Astrocyte (in vitro differentiated cells and primary cell): ENCODE measurements around the gene CHST11.

Source experiments
- EZH2 ChIP-seq: IDR thresholded peaks from 2 replicates; pipeline ENCODE4 v1.6.1; 2012; ENCODE audit warnings: mild to moderate bottlenecking, low read length, inconsistent platforms; ENCODE audit not compliant: insufficient read depth
- TF ChIP-seq, protein P1 (sequence below): IDR thresholded peaks from 2 replicates; pipeline ENCODE4 v1.5.1; 2011; ENCODE audit warnings: low read depth, mild to moderate bottlenecking, inconsistent platforms, low read length, moderate library complexity; ENCODE audit not compliant: insufficient read depth

DNA sequence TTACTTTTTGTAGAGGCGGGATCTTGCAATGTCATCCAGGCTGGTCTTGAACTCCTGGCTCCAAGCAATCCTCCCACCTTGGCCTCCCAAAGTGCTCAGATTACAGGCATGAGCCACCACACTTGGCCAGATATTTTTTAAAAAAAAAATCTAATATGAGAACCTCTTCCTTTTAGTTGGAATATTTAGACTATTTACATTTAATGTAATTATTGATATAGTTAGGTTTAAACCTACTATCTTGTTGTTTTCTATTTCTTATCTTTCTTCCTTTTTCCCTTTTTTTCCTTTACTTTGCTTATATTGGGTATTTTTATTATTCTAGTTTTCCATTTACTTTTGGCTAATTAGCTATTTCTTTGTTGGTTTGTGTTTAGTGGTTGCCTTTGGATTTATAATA lies 315.6 kb downstream of the CHST11 start:
- TF ChIP-seq EZH2 = no peak
- TF ChIP-seq, protein P1, sequence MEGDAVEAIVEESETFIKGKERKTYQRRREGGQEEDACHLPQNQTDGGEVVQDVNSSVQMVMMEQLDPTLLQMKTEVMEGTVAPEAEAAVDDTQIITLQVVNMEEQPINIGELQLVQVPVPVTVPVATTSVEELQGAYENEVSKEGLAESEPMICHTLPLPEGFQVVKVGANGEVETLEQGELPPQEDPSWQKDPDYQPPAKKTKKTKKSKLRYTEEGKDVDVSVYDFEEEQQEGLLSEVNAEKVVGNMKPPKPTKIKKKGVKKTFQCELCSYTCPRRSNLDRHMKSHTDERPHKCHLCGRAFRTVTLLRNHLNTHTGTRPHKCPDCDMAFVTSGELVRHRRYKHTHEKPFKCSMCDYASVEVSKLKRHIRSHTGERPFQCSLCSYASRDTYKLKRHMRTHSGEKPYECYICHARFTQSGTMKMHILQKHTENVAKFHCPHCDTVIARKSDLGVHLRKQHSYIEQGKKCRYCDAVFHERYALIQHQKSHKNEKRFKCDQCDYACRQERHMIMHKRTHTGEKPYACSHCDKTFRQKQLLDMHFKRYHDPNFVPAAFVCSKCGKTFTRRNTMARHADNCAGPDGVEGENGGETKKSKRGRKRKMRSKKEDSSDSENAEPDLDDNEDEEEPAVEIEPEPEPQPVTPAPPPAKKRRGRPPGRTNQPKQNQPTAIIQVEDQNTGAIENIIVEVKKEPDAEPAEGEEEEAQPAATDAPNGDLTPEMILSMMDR = no peak
